GM18517 (cell line): ENCODE results near the gene TADA3.
A peak's percentile ranks its signal among the peaks of the same experiment; 100 is the strongest.

Experiments used
- ATAC-seq: cut with Tn5 transposase; IDR thresholded peaks from one replicate; pipeline ENCODE4 v1.9.1; 2021; ENCODE audit warnings: mild to moderate bottlenecking, moderate library complexity; ENCODE audit not compliant: unreplicated experiment

Gene TADA3

DNA sequence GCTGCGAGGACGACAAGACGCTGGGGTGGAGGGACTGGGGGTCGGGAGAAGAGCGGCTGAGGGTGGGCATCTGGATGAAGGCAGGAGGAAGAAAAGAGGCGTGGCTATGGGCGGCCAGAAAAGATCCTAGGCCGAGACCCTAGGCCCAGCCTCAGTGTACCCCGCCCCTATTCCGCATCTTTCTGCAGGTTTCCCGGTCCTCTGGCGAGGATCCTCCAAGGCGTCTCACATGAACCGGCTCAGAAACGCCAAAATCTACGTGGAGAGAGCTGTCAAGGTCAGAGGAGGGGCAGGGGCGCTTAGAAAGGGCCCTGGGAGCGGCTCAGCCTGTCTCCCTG, 18.1 kb upstream of the TADA3 start:
- no peak for ATAC-seq

DNA sequence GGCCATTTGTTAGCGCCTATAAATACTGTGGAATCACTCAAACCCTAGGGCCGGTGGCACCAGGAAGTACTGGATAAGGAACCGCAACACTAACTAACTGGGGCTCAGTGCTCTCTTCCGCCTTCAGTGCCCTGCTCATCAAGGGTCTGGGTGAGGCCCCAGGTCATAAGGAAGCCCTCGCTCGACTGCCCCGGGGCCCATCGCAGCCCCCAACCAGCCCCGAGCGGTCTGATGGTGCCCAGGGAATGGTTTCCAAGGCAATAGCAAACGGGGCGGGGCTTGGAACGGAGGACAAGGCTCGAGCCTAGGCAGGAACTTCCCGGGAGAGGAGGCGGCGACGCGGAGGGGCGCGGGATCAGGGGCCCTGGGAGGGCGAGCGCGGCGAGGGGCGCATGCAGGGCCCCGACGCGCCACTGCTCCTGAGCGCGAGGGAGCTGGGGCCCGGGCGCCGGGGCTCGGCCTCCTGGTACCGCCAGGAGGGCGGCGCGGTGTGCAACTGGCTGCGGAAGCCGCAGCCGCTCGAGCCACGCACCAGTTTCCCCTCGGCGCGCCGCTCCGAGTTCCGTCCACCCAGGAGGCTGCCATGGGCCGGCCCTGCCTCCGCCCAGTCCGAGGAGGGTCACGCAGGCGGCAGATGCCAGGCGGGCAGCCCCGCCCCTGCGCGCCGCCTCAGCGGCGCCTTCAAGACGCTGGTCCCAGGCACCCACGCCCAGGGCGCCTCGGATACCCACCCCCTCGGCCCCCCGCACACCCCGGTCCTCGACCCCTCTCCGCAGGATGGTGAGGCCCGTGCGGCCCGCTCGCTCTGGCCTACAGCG, 17.6 kb upstream of the TADA3 start, which contains the start of gene TTLL3:
TSS of gene TTLL3 (plus strand) at position 648 of the 818 bp plus-strand sequence. CDS start 400 bp downstream, outside the sequence.
- no peak for ATAC-seq

DNA sequence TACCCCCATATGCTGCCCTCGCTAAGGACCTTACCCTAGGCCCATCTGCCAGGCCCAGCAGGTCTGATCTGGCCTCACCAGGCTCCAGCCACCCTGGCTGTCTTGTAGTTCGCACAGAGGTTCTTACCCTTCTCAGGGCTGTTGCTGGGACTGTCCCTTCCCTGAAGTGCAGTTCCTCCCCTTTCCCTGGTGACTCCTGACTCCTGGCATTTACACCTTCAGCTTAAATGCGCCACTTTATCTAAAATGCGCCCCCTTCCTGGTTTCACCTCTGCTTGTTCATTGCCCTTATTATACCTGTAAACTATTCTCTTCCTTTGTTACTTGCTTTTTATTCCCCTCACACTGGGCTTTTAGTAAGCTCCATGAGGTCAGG, 17.0 kb upstream of the TADA3 start:
- ATAC-seq = no peak

DNA sequence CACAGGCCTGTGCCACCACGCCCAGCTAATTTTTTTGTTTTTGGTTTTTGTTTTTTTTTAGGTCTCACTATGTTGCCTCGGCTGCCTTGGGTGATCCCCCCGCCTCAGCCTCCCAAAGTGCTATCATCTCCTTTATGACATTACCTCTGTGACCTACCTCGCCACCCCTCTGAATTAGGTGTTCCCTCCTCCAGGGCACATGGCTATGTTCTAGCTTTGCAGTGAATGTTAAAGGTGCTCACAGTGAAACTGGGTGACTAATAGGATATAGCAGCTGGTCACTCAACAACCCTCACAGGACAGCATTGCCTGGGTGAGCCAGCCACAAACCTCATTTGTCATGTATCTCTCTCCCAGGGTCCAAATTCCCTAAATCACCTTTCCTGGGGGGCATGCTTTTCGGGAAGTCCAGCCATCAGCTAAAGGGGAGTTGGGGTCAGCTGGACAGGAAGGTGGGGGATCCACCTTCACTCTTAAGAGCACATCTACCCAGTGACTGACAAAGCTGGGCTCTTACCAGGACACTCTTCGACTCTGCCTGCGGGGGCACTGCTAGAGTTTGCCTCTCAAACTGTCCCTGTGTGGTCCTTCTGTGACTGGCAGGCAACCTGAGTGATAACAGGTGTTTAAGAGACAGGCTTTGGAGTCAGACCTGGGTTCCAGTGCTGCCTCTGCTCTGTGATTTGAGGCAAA, 16.2 kb upstream of the TADA3 start:
- ATAC-seq = peak; percentile 50

DNA sequence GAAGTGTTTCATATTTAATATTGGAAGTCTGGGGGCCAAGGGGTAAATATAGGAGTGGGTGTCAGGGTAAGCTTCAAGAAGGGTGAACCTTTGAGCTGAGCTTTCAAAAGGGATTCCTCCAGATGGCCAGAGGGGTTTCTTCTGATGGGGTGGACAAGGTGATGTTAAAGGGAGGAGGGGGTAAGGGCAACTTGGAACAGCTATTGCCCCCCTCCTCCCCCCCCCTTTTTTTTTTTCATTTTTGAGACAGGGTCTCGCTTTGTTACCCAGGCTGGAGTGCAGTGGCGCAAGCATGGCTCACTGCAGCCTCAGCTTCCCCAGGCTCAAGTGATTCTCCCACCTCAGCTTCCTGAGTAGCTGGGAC, 15.7 kb upstream of the TADA3 start:
- no peak for ATAC-seq

GRCh38 chr3:9806688-9807589, 14.7 kb upstream of the TADA3 start:
- ATAC-seq = no peak

DNA sequence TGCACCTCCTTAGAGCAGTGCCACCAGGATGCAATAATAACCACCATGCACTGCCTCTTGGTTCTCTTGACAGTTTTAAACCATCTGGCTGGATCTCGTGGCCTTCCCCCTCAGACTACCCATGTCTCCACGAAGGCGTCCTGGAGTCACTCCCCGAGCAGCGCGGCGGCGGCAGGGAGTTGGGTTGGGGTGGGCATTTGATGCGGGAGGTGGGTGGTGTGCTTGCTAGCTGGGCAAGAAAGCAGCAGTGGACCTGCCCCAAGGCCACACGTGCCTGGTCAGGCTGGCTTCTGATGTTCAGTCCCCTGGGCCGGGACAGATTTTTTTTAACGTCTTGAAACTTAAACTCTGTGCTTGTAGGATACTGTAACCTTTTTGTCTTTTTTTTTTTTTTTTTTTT, 13.9 kb upstream of the TADA3 start:
- ATAC-seq = no peak

- no peak for ATAC-seq
Observed at GRCh38 chr3:9804996-9805395, 12.7 kb upstream of the TADA3 start.

- ATAC-seq = no peak
Observed at GRCh38 chr3:9803494-9803893, 11.2 kb upstream of the TADA3 start.

GRCh38 chr3:9800529-9800928, 8.3 kb upstream of the TADA3 start:
- ATAC-seq = no peak

DNA sequence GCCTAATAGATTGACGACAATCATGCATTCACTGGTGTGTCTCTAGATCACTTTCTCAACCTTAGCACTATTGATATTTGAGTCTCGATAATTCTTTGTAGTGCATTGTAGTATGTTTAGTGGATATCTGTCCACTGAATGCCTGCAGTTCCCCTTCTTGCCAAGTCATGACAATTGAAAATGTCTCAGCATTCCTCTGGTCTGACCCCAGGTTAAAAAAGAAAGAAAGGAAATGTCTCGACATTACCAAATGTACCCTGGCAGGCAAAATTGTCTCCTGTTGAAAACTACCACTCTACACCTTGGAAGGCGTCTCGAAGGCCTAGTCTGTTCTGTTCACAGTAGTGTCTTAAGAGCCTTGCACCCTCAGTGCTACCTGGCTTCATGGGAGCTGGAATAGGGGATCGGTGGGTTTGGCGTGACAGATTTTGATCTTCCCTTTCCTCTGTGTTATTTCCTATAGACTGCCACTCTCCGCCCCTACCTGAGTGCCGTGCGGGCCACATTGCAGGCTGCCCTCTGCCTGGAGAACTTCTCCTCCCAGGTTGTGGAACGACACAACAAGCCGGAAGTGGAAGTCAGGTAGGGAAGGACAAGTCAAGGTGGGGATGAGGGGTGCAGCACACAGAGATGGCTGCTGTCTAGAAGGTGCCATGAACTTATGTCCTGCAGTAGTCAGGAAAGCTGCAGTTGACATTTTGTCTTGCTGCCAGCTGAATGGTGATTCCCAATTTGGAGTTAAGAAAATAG, 5.1 kb upstream of the TADA3 start:
- ATAC-seq = no peak

GRCh38 chr3:9795207-9795606, 2.9 kb upstream of the TADA3 start:
- no peak for ATAC-seq

- no peak for ATAC-seq
Observed at GRCh38 chr3:9794400-9794799, 2.1 kb upstream of the TADA3 start.

DNA sequence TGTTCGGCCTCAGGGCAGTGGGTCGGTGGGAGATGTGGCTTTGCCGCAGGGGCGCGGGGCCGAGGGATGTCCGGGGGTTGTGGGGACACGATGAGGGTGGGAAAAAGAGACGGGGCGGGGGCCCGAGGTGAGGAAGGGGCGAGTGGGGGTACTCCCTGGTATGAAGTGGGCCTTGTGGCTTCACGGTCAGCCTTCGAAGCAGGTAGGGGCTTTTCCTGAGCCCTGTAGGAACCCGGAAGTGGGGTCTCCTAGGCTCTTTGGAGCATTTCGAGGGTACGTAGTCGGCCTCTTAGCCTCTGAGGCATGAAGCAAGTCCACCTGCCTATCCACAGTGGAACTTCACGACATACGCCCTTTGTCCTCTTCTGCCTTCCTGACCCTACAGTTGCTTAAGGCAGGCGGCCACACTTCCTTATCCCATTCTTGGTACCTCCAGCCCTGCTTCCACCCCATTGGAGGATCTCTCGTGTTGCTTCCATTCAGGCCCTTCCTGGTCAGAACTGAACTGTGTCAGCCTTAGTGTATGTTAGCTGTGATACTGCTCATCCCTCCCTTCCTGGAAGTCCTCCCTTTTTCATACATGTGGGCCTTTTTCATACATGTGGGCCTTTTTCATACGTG, 998 bp upstream of the TADA3 start:
- no peak for ATAC-seq

DNA sequence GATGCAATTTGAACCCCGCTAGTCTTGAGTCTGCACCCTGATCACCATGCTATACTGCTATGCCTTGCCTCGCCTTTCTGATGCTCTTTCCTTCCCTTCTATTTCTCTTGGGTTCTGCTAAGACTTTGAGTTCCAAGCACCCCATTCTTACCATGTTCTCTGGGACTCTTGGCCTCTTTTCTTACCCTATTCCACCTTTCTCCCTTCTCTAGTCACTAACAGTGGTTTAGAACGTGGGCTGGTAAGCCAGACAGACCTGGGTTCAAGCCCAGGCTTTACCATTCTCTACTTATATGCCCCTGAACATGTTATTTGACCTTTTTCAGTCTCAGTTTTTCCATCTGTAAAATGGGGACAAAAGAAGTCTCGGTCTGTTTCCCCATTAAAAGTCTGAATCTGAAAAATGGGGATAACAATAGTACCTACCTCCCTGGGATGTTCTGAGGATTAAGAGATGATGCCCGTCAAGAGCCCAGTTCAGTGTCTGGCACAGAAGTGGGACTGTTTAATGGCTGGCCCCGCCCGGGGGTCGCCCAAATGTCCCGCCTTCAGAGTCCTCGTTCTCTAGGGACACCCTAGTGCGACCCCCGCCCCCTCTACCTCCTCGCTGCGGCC, 376 bp downstream of the TADA3 start:
- ATAC-seq = peak; percentile 15

DNA sequence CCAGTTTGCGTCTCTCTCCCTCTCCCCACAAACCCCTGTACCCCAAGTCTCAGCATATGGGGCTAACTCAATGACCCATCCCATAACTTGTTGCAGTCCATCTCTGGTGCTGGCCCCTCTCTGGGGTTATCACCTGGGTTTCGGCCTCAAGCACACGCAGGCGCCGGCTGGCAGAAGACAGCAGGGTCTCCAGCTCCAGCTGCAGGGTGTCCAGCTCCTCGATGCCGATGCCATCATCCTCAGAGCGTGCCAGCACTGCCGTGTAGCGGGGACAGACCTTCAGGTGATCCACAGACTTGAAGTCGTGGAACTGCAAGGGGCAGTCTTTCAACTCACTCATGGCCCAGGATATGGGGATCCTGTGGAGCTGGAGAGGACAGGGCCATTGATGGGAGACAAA, 1.1 kb downstream of the TADA3 start:
- no peak for ATAC-seq

DNA sequence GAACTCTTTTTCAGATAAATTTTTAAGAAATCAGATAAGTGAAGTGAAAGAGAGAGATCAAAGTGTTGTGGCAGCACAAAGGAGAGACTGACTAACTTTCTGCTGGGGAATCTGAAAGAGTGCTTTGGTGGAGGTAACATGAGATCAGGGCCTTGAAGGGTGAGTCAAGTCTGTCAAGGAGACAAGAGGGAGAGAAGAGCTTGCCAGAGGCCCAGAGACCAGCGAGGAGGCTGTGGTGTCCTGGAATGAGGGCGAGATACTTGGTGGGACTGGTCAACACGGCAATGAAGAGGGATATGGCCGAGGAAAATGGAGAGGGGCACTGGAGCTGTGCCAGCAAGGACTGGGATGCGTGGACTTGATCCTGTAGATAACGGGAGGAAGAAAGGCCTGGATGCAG, 4.6 kb downstream of the TADA3 start:
- ATAC-seq = no peak

DNA sequence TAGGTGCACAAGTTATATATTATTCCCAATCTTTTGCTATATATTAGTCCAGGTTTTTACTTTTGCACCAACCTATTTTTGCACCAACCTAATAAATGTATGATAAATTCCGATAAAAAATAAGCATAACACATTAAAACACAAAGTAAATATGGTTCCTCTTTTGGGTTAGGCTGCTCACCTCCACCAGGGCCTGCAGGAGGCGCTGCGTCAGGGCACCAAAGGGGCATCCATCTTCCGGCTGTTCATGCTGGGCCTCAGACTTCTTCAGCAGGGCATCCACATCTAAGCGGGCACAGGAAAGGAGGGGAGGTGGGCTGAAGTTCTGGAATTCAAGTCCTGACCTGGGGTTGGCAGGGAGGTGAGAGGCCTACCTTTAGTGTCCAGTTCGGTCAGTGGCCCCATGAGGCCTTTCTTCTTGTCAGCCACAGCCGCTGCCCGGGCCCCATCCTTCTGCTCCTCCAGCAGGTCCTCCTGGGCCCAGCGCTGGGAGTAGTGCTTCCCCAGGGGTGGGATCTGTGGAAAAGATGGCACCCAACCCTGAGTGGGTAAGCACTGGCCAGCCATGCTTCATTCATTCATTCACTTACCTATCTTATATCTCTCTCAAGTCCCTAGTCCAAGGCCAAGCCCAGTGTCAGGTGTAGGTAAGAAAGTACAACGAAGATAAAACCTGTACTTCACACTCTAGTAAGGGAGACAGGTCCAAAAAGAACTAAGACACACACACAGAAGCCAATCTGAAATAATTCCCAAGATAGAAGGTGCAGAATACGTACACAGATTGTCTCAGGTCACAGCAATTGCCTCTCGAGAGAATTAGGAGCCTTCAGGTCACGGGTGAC, 5.2 kb downstream of the TADA3 start:
- ATAC-seq = no peak

- no peak for ATAC-seq
Observed at GRCh38 chr3:9786209-9786739, 6.0 kb downstream of the TADA3 start.
